HAP-1 (cell line): Measurements from ENCODE around the gene TMEM273.

Experiments used
- DNase-seq, 2 experiments: peaks; one replicate each; pipeline ENCODE4 v3.0.0-alpha.2; 2016 to 2020; ENCODE audit warnings: low spot score in 2 of 2
- H3K27me3 ChIP-seq: fragments of 250-450 bp; sonication (Bioruptor Pico); 2 replicates; pipeline ENCODE4 v1.5.1; 2020; ENCODE audit warnings: low read depth, mild to moderate bottlenecking, moderate library complexity
- H3K36me3 ChIP-seq: fragments of 250-450 bp; sonication (Bioruptor Pico); replicated peaks from 2 replicates; pipeline ENCODE4 v1.5.1; 2020; ENCODE audit warnings: mild to moderate bottlenecking
- H3K4me1 ChIP-seq: fragments of 250-450 bp; sonication (Bioruptor Pico); 2 replicates; pipeline ENCODE4 v1.5.1; 2020; ENCODE audit warnings: mild to moderate bottlenecking
- H3K4me3 ChIP-seq: fragments of 250-450 bp; sonication (Bioruptor Pico); 2 replicates; pipeline ENCODE4 v1.5.1; 2020; ENCODE audit warnings: mild to moderate bottlenecking, moderate library complexity
- H3K9me3 ChIP-seq: fragments of 250-450 bp; sonication (Bioruptor Pico); 2 replicates; pipeline ENCODE4 v1.5.1; 2020; ENCODE audit warnings: mild to moderate bottlenecking, moderate library complexity
- in situ Hi-C: fragments of 300-500 bp; cut with MboI; formaldehyde crosslinking; loops from 3 replicates; pipeline ENCODE4 v1.14.3; 2020; ENCODE audit warnings: low sequenced_read_pairs, inconsistent platforms, mixed read lengths

Gene TMEM273

DNA sequence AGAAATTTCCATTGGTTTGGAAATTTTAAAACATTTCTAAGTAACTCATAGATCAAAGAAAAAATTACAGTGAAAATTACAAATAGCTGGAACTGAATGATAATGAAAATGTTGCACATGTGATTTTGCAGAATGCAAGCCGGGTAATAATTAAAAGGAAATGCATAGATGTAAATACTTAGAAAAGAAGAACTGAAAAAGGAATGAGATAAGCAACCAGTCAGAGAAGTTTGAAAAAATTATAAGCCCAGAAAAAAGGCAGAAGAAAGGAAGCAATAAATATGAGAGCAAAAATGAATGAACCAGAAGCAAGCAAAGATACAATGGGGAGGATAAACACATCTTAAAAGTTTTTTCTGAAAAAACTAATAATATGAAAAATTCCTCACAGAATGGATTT, 3.2 kb upstream of the TMEM273 start:
- no peaks in the 10 kb centered on the region for H3K4me1 ChIP-seq
- no peak for DNase-seq
- no peak overlapping the region for H3K4me3 ChIP-seq
- H3K36me3 ChIP-seq = no peaks in the 10 kb centered on the region
- in situ Hi-C loops = no loop called here
- no peaks in the 10 kb centered on the region for H3K9me3 ChIP-seq
- H3K27me3 ChIP-seq = no peaks in the 10 kb centered on the region

GRCh38 chr10:49189422-49189821, 1.2 kb upstream of the TMEM273 start:
- in situ Hi-C loops = no loop called here
- no peak overlapping the region for H3K4me3 ChIP-seq
- no peaks in the 10 kb centered on the region for H3K9me3 ChIP-seq
- no peaks in the 10 kb centered on the region for H3K27me3 ChIP-seq
- DNase-seq = no peak
- H3K36me3 ChIP-seq = no peaks in the 10 kb centered on the region
- H3K4me1 ChIP-seq = no peaks in the 10 kb centered on the region

DNA sequence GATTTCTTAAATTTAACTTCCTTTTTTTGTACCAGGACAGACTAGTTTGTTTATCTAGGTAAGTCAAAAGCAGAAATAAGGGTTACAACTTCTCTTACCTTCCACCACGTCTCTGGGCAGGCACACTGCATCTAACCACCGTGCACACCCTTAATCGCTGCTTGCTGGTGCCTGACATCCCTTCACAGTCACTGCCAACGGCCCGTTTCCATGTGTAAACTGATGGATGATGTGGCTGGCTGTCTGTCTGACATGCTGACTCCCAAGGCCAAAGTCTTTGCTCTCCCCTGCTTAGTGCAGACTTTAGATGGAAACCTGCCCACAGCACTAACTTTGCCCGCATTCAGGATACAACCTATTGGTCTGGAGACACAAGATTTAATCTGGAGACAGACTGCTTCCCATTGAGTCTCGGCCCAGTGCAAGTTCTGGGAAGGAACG, 1.1 kb downstream of the TMEM273 start:
- in situ Hi-C loops = no loop called here
- no peak for DNase-seq
- H3K4me1 ChIP-seq = no peaks in the 10 kb centered on the region
- no peaks in the 10 kb centered on the region for H3K9me3 ChIP-seq
- H3K4me3 ChIP-seq = no peak overlapping the region
- no peaks in the 10 kb centered on the region for H3K27me3 ChIP-seq
- H3K36me3 ChIP-seq = no peaks in the 10 kb centered on the region

- in situ Hi-C loops = no loop called here
- H3K4me3 ChIP-seq = no peak overlapping the region
- no peaks in the 10 kb centered on the region for H3K4me1 ChIP-seq
- DNase-seq = no peak
- no peaks in the 10 kb centered on the region for H3K36me3 ChIP-seq
- H3K9me3 ChIP-seq = no peaks in the 10 kb centered on the region
- no peaks in the 10 kb centered on the region for H3K27me3 ChIP-seq
Observed at GRCh38 chr10:49186613-49187012, 1.6 kb downstream of the TMEM273 start.

DNA sequence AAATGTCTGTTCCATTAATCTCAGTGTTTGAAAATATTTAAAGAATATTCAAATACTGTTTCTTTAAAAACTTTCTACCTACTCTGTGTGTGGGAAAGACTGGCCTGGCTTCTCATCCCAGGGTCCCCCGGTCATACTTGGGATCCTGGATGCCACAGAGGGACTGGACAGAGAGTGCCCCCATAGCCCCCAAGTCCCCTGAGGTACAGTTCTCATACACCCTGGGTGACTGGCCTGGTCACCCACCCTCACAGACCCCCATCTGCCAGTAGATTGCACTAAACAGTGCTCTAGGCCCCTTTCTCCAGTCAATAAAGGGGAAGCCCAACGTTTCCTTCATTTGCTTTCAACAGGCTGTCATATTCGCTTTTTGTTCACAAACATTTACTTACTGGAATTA, 3.0 kb downstream of the TMEM273 start:
- H3K4me3 ChIP-seq = no peak overlapping the region
- H3K4me1 ChIP-seq = no peaks in the 10 kb centered on the region
- no peak for DNase-seq
- H3K27me3 ChIP-seq = no peaks in the 10 kb centered on the region
- in situ Hi-C loops = no loop called here
- H3K36me3 ChIP-seq = no peaks in the 10 kb centered on the region
- H3K9me3 ChIP-seq = no peaks in the 10 kb centered on the region

DNA sequence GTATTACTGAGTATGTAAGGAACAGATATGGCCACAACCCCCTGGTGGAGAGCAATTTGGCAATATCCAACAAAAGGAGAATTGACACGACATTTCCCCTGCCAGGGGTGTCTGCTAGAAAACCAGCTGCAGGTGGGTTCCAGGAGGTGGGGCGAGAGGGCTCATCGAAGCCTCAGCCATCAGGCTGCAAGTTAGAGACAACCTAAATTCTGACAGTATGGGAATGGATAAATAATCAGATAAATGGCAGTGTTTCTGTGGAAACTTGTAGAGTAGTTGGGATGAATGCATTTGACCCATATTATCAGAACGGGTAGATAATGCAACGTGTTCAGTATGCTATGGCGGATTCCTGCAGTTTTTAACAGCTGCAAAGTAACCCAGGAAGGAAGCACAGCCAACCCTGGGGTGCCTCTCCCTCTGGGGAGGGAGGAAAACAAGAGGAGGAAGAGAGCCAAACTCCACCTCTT, 3.5 kb downstream of the TMEM273 start:
- Histone ChIP-seq H3K4me1 (no peaks in the 10 kb centered on the region), H3K9me3 (no peaks in the 10 kb centered on the region), H3K4me3 (no peak overlapping the region), H3K27me3 (no peaks in the 10 kb centered on the region), H3K36me3 (no peaks in the 10 kb centered on the region)
- in situ Hi-C loops = no loop called here
- DNase-seq = no peak

DNA sequence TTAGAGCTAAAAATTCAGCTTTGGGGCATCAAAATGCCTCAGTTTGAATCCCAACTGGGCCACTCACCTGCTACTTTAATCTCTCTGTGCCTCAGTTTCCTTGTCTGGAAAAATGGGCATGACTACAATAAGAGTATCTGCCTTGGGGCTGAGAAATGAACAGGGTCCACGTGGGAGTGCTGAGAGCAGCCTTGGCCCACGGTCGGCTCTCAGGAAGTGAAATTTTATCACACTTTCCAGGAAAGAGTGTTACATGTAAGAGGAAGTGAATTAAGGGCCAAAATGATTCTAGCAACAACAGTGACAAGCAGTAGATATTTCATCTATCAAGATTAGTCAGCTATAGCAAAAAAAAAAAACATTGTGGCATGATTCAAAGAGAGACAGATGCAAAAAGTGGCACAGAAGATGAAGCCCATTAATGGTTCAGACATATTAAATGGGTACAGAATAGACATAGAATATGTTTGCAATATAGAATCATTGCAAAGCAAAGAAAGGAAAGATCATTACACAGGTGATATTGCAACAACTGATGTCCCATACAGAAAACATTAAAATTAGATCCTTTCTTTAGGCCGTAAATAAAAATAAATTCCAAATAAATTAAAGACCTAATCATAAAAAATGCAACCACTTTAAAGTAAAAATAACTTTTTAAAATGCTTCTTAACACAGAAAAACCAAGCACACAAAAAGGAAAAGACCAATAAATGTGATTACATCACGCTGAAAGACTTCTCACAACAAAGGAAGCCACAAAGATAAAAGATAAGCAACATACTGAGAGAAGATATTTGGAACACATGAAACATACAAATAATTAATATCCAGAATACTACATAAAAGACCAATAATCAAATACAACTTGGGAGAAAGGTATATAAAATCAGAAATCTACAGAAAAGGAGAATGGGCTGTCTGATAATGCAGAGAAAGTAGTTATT, 4.3 kb downstream of the TMEM273 start:
- no peaks in the 10 kb centered on the region for H3K4me1 ChIP-seq
- no peaks in the 10 kb centered on the region for H3K27me3 ChIP-seq
- DNase-seq = no peak
- in situ Hi-C loops = no loop called here
- no peaks in the 10 kb centered on the region for H3K9me3 ChIP-seq
- no peaks in the 10 kb centered on the region for H3K36me3 ChIP-seq
- H3K4me3 ChIP-seq = no peak overlapping the region

DNA sequence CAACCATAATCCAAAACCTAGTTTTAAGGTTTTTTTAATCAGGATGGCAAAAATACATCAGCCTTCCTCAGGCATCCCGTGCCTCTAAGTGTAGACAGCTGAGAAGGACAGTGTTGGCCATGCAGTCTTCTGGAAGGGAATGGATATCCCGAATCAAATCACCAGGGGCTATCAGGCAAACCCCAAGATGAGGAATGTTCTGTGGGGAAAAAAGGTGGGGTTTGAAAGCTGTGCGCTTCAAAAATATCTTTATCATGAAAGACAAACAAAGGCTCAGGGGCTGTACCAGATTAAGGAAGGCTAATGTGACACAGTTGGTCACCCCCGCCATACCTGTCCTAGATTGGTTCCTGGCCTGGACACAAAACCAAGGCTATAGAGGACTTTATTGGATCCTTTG, 5.4 kb downstream of the TMEM273 start:
- no peak overlapping the region for H3K4me3 ChIP-seq
- H3K4me1 ChIP-seq = no peaks in the 10 kb centered on the region
- DNase-seq = no peak
- H3K27me3 ChIP-seq = no peaks in the 10 kb centered on the region
- no peaks in the 10 kb centered on the region for H3K9me3 ChIP-seq
- in situ Hi-C loops = no loop called here
- no peaks in the 10 kb centered on the region for H3K36me3 ChIP-seq

DNA sequence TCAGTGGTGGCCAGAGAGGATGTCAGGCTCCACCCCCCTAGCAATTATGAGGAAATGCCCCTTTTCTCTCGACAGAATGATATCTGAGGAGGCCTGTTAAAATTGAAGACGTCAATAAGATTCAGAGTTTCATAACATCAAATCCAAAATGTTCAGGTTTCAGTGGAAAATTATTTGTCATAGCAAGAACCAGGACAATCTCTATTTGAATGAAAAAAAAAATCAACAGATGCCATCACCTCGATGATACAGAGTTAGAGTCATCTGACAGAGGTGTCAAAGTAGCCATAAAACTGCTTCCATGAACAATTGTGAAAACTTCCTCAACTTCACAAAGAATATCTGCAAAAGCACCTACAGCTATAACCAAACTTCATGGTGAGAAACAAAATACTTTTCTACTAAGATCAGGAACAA, 7.7 kb downstream of the TMEM273 start:
- in situ Hi-C loops = no loop called here
- H3K36me3 ChIP-seq = no peaks in the 10 kb centered on the region
- no peak overlapping the region for H3K4me3 ChIP-seq
- H3K9me3 ChIP-seq = no peaks in the 10 kb centered on the region
- H3K27me3 ChIP-seq = no peaks in the 10 kb centered on the region
- no peaks in the 10 kb centered on the region for H3K4me1 ChIP-seq
- no peak for DNase-seq

DNA sequence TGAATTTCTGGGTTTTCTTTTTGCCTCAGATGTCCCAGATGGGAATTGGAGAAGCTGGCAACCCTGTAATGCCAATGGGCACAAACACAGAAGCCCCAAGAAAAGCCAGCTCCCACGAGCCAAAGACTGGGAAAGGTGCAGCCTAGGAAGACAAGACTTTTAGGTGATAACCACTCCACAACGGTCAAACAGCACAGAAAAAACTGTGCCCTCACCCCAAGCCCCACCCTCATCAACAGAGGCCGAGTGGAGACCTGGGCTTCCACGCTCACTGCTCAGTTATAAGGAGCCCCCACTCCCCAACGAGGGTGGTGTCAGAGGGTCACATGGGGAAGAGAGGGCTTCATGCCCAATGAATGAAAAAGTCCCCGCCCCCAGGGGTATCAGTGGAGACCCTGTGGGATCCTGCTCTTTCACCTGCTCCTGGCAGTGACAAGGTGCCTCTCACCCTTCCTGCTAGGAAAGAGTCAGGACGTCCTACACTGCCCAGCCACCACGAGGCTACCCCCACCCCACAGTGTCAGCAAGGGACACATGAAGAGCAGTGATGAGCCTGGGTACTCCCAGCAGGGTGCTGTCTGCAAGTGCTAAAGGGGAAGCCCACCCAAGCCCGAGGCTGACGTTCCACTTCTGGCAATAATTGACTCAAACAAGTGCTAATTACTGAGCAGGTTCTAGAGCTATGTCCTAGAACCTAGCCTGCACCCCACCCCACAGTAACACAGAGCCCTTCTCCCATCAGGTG, 8.3 kb downstream of the TMEM273 start:
- H3K4me1 ChIP-seq = no peaks in the 10 kb centered on the region
- DNase-seq = no peak
- no peak overlapping the region for H3K4me3 ChIP-seq
- no peaks in the 10 kb centered on the region for H3K36me3 ChIP-seq
- no peaks in the 10 kb centered on the region for H3K9me3 ChIP-seq
- no peaks in the 10 kb centered on the region for H3K27me3 ChIP-seq
- in situ Hi-C loops = no loop called here

GRCh38 chr10:49178489-49179471, 9.4 kb downstream of the TMEM273 start:
- H3K27me3 ChIP-seq = no peaks in the 10 kb centered on the region
- in situ Hi-C loops = no loop called here
- DNase-seq = no peak
- no peaks in the 10 kb centered on the region for H3K36me3 ChIP-seq
- H3K4me3 ChIP-seq = no peak overlapping the region
- no peaks in the 10 kb centered on the region for H3K9me3 ChIP-seq
- no peaks in the 10 kb centered on the region for H3K4me1 ChIP-seq

DNA sequence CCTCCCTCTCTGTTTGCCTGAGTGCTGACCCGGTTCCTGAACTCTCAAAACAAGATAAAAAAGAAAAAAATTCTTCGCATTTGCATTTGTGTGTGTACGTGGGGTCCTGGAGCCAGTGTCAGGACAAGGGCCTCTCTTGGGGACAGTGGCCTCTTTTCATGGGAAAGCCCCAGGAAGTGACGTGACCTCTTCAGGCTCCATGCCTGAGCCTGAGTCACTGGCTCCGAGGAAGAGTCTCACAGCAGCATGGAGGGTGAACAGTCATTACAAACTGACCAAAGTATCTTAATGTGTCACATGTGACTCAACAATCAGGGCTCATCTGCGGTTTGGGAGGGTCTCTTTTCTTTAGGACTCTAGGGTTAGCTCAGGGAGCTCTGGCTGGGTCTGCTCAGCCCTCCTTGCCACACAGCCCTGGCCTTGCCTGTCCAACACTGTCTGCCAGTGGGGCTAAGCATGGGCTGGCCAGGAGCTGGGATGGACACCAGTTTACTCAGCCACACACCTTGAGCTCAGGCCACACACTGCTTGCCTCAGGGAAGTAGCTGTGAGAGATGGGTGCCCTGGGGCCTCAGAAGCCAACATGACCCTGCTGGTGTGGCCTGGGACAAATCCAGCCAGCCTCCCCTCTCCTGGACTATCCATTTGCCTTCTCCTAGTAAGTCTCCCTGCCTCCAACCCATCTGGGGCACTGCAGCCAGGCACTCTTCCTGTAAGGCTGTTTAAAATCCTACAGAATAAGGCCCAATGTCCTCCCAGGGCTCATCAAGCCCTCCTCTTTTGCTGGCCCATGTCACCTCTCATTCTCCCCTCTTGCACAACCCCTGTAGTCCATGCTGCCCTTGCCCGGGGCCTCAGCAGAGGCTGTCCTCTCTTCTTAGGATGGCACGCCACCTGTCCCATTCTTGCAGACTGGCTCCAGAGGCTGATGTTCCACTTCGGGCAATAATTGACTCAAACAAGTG, 10.5 kb downstream of the TMEM273 start:
- DNase-seq = no peak
- Histone ChIP-seq H3K9me3 (no peaks in the 10 kb centered on the region), H3K4me1 (no peaks in the 10 kb centered on the region), H3K36me3 (no peaks in the 10 kb centered on the region), H3K27me3 (no peaks in the 10 kb centered on the region), H3K4me3 (no peak overlapping the region)
- in situ Hi-C loops = no loop called here
